Measurements from ENCODE around the gene MCC. TPM values are rescaled to one million over a fixed set of nuclear protein-coding genes. Genes with fewer than 3 reads are reported as not detected.

MCC gene
- total RNA-seq, 1 donor from 2014 or later: 14.0 TPM

GRCh38 chr5:113447498-113448050 is 40.7 kb downstream of the MCC start:
- TF ChIP-seq CTCF (IDR thresholded peaks at IDR 0.05): peak; percentile 34
- no peak overlapping the region for H3K4me3 Mint-ChIP-seq (ENCODE audit: unreplicated experiment)
- H3K36me3 Mint-ChIP-seq (ENCODE audit: unreplicated experiment): peaks cover 12% of the 10 kb centered on the region
- H3K9me3 Mint-ChIP-seq (ENCODE audit: unreplicated experiment): peaks cover 21% of the 10 kb centered on the region
- H3K4me1 Mint-ChIP-seq (ENCODE audit: unreplicated experiment): peaks cover 14% of the 10 kb centered on the region
- no peak overlapping the region for H3K27ac Mint-ChIP-seq (ENCODE audit: unreplicated experiment)
- no peak for DNase-seq (ENCODE audit: extremely low spot score, unreplicated experiment)
- H3K27me3 Mint-ChIP-seq (ENCODE audit: unreplicated experiment): no peaks in the 10 kb centered on the region

GRCh38 chr5:113446358-113446927 is 41.8 kb downstream of the MCC start:
- Mint-ChIP-seq H3K27me3 (ENCODE audit: unreplicated experiment) (no peaks in the 10 kb centered on the region), H3K4me1 (ENCODE audit: unreplicated experiment) (peaks cover 14% of the 10 kb centered on the region), H3K27ac (ENCODE audit: unreplicated experiment) (no peak overlapping the region), H3K36me3 (ENCODE audit: unreplicated experiment) (peaks cover 12% of the 10 kb centered on the region), H3K4me3 (ENCODE audit: unreplicated experiment) (no peak overlapping the region), H3K9me3 (ENCODE audit: unreplicated experiment) (peaks cover 21% of the 10 kb centered on the region)
- no peak for DNase-seq (ENCODE audit: extremely low spot score, unreplicated experiment)
- no peak for TF ChIP-seq CTCF (IDR thresholded peaks at IDR 0.05)

- H3K27ac Mint-ChIP-seq (ENCODE audit: unreplicated experiment): no peak overlapping the region
- no peaks in the 10 kb centered on the region for H3K36me3 Mint-ChIP-seq (ENCODE audit: unreplicated experiment)
- H3K9me3 Mint-ChIP-seq (ENCODE audit: unreplicated experiment): no peaks in the 10 kb centered on the region
- DNase-seq (ENCODE audit: extremely low spot score, unreplicated experiment): no peak
- H3K4me3 Mint-ChIP-seq (ENCODE audit: unreplicated experiment): no peak overlapping the region
- H3K4me1 Mint-ChIP-seq (ENCODE audit: unreplicated experiment): no peaks in the 10 kb centered on the region
- no peaks in the 10 kb centered on the region for H3K27me3 Mint-ChIP-seq (ENCODE audit: unreplicated experiment)
- no peak for TF ChIP-seq CTCF (IDR thresholded peaks at IDR 0.05)
Observed at GRCh38 chr5:113437111-113437510, 51.1 kb downstream of the MCC start.

GRCh38 chr5:113435575-113435974 is 52.7 kb downstream of the MCC start:
- H3K27ac Mint-ChIP-seq (ENCODE audit: unreplicated experiment): no peak overlapping the region
- H3K4me1 Mint-ChIP-seq (ENCODE audit: unreplicated experiment): no peaks in the 10 kb centered on the region
- DNase-seq (ENCODE audit: extremely low spot score, unreplicated experiment): no peak
- no peaks in the 10 kb centered on the region for H3K9me3 Mint-ChIP-seq (ENCODE audit: unreplicated experiment)
- H3K27me3 Mint-ChIP-seq (ENCODE audit: unreplicated experiment): no peaks in the 10 kb centered on the region
- TF ChIP-seq CTCF (IDR thresholded peaks at IDR 0.05): no peak
- no peak overlapping the region for H3K4me3 Mint-ChIP-seq (ENCODE audit: unreplicated experiment)
- no peaks in the 10 kb centered on the region for H3K36me3 Mint-ChIP-seq (ENCODE audit: unreplicated experiment)

GRCh38 chr5:113434889-113435288 is 53.4 kb downstream of the MCC start, which contains the start of gene TSSK1B:
Gene TSSK1B (minus strand): TSS chr5:113434989. CDS start chr5:113434839, 150 bp downstream.
- Mint-ChIP-seq H3K27ac (ENCODE audit: unreplicated experiment) (no peak within 1 kb of the TSS), H3K36me3 (ENCODE audit: unreplicated experiment) (no peaks in the 10 kb centered on the region), H3K4me1 (ENCODE audit: unreplicated experiment) (no peaks in the 10 kb centered on the region), H3K4me3 (ENCODE audit: unreplicated experiment) (no peak within 1 kb of the TSS), H3K27me3 (ENCODE audit: unreplicated experiment) (no peaks in the 10 kb centered on the region), H3K9me3 (ENCODE audit: unreplicated experiment) (no peaks in the 10 kb centered on the region)
- TF ChIP-seq CTCF (IDR thresholded peaks at IDR 0.05): no peak
- no peak for DNase-seq (ENCODE audit: extremely low spot score, unreplicated experiment)

Data from osteocyte (in vitro differentiated cells).